ELF-1 (cell line): Measurements from ENCODE around the gene MPO.

Source experiments
- DNase-seq: peaks from one replicate; pipeline ENCODE4 v3.0.0-alpha.2; 2016; ENCODE audit warnings: low read depth, low spot score

The MPO gene

DNA sequence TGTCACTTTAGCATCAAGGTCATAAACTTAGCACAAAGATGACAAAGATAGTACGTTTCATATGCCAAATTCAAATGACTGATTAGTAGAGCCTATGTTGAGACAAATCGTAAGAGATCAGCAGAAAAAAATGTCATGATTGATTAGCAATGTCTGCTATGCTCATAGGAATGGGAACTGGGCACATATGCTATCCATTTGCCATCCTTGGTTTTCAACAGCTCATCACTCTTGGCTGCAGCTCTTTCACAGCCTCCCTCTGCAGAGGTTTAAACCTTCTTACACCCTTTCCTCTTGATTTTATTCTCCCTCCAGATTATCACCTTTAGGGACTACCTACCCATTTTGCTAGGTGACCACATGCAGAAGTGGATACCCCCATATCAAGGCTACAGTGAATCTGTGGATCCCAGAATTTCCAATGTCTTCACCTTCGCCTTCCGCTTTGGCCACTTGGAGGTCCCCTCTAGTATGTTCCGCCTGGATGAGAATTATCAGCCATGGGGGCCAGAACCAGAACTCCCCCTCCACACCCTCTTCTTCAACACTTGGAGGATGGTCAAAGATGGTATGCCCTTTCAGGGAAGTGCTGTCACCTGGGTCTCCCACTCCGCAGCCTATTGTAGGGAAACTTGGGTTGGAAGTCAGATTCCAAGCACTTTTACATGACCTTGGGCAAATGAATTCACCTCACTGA is 16.2 kb downstream of the MPO start:
- DNase-seq = no peak

DNA sequence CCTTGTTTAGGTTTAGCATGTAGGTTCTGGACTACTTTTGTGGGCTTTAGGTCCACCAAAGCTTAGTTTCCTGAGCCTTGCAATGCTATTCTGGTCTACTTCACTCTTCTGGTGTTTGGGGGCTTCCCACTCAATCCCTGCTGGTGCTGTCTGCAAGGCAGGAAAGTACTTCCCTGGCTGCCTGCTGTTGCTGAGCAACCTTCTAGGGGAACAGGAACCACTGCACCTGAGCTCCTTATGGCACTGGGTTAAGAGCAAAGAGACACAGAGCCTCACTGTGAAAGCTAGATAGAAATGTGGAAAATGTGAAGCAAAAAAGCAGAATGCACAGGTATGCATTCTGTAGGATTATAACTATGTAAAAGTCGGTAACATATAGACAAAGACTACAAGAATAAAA is 17.0 kb downstream of the MPO start:
- no peak for DNase-seq

DNA sequence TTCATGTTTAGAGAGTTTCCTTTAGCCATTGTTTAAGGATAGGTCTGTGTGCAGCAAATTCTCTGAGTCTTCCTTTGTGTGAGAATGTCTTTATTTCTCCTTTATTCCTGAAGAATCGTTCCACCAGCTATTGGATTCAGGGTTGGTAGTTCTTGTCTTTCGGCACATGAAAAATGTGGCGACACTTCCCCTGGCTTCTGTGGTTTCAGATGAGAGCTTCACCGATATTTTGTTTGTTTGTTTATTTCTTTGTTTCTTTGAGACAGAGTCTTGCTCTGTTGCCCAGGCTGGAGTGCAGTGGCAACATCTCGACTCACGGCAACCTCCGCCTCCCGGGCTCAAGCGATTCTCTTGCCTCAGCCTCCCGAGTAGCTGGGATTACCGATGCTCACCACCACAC is 18.6 kb downstream of the MPO start:
- no peak for DNase-seq

DNA sequence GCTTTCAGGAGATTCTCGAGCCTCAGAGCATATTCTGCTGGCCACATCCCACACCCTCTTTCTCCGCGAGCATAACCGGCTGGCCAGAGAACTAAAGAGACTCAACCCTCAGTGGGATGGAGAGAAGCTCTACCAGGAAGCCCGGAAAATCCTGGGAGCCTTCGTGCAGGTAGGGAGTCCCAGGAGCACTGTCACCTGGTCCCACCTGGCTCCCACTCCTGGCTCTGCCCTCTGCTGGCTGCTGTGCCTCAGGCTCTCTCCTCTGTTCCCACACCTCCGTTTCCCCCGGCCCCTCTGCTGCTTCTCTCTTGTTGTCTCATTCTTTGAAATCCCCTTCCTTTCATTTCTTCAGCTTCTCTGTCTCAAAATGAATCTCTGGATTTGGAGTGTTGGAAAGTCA is 25.9 kb downstream of the MPO start:
- DNase-seq = no peak

DNA sequence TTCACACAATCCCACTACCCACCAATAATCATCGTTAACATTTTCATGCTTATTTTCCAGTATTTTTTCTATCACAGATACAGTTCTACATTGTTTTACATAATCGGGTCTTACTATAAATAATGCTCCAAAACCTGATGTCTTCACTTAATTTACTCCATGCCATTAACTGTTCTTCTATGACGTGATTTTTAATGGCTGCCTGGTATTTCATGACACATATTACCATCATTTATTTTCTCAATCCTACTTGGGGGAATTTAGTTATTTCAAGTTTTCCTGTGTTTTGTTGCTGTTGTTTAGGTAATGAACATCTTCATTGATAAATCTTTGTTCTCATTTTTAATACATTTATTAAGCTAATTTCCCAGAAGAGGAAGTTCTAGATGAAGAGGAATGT is 27.7 kb downstream of the MPO start:
- DNase-seq = no peak

DNA sequence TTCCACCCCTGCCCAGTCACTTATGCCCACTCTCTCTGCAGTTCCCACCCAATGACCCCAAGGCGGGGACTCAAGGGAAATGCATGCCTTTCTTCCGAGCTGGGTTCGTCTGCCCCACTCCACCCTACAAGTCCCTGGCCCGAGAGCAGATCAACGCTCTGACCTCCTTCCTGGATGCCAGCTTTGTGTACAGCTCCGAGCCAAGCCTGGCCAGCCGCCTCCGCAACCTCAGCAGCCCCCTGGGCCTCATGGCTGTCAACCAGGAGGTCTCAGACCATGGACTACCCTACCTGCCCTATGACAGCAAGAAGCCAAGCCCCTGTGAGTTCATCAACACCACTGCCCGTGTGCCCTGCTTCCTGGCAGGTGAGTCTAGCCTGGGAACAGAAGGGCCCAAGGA is 28.6 kb downstream of the MPO start:
- no peak for DNase-seq

DNA sequence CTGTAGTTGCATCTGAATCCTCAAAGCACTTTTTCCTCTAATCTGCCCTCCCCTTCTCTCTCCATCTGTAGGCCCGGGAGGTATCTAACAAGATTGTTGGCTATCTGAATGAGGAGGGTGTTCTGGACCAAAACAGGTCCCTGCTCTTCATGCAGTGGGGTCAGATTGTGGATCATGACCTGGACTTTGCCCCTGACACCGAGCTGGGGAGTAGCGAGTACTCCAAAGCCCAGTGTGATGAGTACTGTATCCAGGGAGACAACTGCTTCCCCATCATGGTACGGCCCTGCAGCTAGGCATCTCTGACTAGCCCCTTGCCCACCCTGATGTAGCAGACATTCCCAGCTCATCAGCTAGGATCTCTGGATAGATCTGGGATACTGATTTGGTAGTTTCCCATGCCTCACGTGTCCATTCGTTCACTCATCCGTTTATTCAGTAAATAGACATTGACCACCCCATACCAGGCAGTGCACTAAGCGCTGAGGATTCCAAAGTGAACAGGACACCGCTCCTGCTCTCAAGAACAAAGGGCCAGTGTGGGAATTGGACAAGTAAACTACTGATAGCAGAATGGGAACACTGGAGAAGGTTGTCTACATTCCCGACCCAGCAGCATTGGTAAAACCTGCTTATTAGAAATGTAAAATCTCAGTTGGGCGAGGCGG is 30.3 kb downstream of the MPO start:
- no peak for DNase-seq

DNA sequence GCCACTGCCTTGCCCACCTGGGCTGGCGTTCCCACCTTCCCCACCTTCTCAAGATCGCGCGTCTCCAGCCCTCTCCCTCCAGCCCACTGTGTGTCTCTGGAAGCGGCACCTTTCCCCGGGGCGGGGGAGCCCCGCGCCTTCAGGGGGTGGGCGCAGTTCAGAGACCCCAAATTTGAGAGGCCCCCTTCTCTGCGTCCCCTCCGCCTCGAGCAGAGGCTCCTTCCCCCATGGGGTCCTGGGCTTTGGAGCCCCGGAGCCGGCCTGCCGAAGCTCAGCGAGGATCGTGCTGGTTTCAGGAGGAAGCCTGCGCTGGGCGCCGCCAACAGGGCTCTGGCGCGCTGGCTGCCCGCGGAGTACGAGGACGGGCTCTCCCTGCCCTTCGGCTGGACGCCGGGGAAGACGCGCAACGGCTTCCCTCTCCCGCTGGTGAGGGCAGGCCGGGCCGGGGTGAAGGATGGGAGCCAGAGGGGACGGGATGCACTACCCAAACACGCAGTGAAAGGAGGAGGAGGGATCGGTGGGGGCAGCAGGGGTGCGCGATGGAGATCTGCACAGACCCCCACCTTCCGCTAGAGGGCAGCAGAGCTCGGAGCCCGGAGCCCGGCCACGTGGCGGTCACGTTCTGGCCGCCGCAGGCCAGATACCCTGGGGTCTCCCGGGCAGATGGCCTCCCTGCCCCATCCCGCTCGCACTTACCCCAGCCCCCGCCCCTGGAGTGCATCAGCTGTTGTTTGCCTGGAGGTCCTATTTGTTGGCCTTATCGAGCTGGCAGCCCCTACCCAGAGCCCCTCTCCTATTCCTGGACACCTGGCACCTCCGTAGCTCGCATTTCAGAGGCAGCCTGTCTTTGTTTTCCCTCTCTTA is 31.2 kb downstream of the MPO start:
- DNase-seq = peak; percentile 88

DNA sequence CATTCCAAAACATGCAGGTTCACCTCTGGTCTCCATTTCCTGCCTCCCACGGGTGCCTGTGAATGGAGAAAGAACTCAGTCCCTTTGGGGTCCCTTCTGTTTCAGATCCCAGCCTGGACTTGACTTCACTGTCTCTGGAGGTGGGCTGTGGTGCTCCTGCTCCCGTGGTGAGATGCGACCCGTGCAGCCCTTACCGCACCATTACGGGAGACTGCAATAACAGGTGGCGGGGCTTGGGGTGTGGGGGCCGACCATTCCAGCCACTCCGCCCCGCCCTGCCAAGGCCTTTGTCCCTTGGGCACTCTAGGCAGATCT is 31.8 kb downstream of the MPO start:
- no peak for DNase-seq

DNA sequence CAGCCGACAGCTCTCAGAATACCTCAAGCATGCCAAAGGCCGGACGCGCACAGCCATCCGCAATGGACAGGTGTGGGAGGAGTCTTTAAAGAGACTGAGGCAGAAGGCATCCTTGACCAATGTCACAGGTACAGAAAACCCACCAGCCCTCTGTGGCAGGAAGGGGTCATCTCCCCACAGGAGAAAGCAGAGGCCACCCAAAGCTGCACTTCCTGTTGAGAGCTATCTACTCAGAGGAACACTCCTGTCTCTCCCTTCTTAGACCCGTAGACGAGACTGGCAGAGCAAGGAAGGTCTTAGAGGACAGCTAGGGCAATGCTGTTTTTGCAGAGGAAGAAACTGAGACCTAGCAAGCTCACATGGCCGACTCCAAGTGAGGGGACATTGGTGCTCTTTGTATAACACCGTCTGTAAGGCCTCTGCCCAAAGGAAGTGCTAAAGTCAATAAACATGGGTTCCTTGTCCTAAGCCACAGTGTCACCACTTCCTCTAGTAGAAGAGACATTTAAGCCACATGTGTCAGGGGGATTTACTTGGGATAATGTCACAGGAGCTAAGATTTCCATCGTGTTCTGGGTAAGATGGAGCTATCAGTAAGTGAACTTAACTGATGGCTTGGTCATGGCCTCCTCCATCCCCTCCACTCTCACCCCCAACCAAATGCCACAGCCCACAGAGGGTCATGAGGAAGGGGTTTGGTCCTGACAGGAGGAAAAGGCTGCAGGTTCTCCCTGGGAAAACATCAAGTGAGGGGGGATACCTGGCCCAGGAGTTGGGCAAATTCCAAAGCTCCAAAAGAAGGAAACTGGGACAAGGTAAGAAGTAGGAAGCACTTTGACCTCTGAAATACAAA is 33.0 kb downstream of the MPO start:
- no peak for DNase-seq

DNA sequence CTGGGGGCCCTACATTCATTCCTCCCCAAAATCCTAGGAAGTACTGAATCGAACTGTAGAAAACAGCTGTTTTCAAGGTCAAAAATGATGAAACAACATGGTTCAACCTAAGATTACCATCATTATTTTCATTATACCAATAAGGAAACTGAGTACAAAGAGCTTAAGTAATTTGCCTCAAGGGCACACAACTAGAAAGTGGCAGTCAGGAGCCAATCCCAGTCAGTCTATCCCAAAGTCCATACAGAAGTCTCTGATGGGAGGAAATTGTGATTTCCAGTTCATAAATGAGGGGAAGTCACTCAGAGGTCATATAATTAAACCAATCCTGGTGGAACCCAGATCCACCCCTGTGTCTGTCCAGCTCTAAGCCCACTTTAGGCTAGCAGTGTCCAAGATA is 34.0 kb downstream of the MPO start:
- DNase-seq = no peak

DNA sequence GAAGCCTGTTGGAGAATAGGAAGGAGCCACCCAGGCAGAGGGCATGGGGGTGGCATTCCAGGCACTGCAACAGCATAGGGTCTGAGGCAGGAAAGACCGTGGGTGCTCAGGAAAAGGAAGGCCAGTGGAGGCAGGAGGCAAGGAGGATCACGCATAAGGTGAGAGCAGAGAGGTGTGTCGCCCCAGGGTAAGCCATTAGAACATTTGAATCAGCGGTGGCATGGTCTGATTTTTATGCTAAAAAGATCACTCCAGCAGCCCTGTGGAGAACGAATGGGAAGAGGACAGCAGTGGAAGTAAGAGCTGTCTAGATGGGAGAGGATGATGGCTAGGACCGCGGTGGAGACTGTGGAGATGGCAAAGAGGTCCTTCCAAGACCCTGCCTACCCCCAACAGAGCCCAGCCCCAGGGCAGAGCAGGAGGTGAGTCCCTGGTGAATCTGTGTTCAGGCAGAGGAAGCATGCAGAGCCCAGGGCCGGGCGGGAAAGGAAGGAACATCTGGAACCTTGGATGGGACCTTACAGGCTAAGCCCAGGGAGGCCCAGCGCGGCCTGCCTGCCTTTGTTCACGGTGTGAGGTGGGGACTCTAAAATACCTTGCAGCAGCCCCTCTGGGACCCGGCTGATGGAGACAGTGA is 34.5 kb downstream of the MPO start:
- DNase-seq = no peak

DNA sequence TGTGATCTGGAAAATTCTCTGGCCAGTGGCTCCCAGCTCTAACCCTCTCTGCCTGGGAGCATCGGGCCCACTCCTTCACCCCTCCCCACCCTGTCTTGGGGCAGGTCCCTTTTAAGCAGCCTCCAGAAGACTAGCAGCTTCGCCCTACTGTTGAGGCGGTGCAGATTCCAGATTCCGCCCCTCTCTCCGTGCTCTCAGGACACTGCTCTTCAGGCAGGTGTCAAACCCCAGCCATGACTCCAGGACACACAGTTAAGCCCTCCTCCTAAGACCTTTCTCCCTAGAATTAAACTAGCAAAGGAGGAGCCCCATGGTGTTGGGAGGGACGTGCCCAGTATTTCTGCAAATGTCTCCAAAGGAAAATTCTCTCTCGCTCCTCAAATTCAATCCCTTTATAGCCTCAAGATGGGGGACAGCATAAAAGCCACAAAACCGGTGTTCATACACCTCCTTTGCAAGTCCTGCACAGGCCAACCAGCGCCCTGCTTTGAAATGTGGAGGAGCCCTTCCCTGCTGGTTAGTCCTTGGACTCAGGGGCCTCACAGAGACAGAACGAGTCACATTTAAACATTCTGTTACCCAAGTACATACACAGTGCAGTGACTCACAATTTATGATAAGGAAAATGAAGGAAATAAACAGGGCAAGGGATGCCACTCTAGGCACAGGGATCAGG is 35.2 kb downstream of the MPO start:
- DNase-seq = no peak

DNA sequence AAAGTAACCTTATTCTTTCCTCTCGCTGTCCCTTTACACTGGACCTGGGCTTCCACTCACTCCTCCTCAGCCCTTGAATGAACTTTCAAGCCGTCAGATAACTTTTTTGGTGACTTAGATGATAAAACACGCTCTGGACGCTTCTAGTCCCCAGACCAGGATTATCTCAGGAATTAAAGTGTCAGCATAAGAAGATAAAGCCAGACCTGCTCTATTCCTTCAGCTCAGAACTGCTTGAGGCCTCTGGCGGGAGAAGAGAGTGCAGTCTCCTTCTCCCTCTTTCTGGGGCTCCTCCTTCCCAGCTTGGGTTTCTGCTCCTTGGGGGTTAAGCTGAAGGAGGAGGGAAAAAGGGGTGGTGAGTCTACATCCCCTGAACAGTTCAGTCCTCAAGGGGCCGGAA is 35.8 kb downstream of the MPO start:
- DNase-seq = no peak

DNA sequence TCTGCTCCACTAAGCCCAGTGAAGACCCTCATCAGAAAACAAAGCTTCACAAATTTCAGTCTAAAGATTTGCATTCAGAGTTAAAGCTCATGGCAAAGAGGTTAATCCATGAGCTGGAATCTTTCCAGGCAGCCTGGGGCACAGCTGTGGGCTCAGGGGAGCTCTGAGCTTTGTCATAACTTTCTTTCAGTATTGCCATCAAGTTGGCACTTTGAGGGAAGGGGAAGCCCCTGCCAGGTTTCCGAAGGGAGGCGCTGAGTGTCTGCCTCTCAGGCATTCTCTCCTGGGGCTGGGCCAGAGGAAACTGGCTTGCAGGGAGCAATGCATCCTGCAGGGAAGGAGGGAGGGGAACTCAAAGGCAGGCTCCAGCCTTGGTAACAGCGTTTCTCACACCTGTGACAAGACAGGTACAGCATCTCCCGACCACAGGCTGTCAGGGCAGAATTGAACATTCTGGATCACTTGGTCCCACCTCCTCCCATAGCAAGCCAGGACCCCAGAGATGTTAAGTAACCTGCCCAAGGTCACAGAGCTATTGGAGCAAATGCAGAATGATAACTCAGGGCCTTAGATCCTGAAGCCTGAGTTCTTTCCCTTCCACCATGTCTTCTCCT is 38.5 kb downstream of the MPO start:
- DNase-seq = no peak

DNA sequence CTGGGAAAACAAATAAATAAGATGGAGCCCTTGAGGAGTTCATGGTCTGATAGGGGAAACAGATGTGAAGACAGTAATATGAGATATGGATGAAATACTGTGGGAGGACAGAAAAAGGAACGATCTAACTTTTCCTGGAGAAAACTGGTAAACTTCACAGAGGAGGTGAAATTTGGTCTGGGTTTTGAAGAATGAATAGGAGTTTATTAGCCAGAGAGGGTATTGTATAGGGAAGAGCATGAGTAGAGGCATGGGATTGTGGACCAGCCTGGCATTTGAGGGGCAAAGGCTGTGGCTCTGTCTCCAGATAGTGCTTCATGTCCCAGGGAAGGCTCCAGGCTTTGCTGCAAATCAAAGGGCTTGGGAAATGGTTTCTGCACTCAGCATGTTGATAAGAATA is 40.7 kb downstream of the MPO start:
- DNase-seq = no peak

DNA sequence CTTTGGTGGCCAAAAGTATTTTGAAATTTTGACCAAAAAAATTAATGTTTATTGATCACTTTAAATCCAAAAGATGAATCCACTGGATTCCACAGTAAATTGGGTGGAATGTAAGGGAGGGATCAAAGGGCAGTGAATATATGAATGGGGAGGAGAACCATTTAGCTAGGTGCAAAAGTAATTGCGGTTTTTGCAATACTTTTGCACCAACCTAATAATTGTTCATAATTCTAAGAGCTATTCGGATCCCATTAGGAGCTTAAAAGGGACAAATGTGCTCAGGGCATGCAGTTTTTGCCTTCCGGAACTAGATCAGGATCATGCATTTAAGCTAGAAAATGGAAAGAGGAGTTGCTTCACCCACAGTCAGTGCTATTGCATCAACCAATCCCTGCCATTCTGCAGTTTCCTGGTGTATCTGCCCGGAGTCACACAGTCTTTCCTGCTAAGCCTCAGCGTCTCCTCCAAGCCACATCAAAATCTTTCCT is 42.5 kb downstream of the MPO start, which contains the start of gene LPO:
LPO (plus strand) TSS at position 438 of the 488 bp plus-strand sequence. CDS start 4,396 bp downstream, outside the sequence.
- no peak for DNase-seq

DNA sequence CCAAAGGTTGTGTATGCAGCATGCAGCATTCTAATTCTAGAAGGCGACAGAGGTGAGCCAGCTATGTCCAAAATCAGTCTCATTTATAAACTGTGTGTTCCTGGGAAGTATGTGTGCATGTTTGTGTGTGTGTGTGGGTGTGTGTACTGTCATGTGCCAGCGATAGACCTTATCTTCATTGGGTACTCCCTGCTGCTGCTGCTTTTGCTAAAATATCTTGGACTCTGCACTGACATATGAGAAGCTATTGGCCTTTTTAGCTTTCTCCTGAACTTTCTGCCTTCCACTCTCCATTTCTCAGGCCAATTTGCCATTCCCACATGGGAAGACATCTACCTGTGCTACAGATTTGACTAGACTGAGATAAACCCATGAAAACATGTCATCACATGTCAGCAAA is 44.3 kb downstream of the MPO start:
- no peak for DNase-seq

DNA sequence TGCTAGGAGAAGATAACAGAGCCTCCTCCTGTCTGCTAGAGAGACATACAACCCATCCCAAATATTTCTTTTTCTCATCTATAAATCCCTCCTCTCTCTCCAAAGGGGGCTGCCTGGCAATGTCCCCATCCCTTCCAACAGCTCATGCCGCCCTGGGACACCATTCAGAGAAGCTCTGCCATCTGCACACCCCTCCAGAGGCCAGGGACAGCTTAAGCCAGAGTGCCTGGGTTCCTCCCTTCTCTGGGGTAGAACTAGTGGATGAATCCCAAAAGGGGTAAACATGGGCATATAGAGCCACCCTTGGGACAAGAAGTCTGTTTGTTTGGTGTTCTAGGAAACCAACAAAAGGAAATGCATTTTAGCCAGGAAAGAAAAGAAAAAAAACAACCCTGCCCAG is 44.9 kb downstream of the MPO start:
- DNase-seq = no peak

DNA sequence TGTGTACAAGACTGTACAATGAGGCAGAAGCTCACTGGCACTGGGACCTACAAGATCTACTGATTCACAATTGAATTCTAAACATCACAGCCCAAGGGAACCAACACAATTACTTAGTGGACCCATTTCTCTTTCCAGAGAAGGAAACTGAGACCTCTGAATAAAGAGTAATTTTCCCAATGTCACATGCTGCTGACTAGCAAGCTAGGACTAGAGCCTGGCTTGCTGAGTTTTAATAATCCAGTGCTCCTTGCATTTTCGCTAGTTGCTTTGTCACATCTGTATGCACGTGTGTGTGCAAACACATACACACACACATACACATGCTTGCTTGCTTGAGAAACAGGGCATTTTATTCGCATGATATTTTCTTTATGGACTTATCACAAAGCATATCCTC is 46.2 kb downstream of the MPO start:
- DNase-seq = no peak
